Choroid plexus epithelial cell (primary cell): ENCODE measurements around the gene RNU2-63P.
A peak's percentile ranks its signal among the peaks of the same experiment; 100 is the strongest.

Source experiments
- DNase-seq: peaks from one replicate; pipeline ENCODE4 v3.0.0-alpha.2; 2010; ENCODE audit warnings: low read depth
- H3K4me3 ChIP-seq: 2 replicates; pipeline ENCODE4 v1.5.1; 2011; ENCODE audit warnings: low read depth, mild to moderate bottlenecking, control low read depth, low read length, moderate library complexity
- TF ChIP-seq, protein P1 (sequence below): conservative IDR thresholded peaks from 2 replicates; pipeline ENCODE4 v1.5.1; 2011; ENCODE audit warnings: low read depth, mild to moderate bottlenecking, control low read depth, inconsistent platforms, low read length, moderate library complexity

Gene RNU2-63P

DNA sequence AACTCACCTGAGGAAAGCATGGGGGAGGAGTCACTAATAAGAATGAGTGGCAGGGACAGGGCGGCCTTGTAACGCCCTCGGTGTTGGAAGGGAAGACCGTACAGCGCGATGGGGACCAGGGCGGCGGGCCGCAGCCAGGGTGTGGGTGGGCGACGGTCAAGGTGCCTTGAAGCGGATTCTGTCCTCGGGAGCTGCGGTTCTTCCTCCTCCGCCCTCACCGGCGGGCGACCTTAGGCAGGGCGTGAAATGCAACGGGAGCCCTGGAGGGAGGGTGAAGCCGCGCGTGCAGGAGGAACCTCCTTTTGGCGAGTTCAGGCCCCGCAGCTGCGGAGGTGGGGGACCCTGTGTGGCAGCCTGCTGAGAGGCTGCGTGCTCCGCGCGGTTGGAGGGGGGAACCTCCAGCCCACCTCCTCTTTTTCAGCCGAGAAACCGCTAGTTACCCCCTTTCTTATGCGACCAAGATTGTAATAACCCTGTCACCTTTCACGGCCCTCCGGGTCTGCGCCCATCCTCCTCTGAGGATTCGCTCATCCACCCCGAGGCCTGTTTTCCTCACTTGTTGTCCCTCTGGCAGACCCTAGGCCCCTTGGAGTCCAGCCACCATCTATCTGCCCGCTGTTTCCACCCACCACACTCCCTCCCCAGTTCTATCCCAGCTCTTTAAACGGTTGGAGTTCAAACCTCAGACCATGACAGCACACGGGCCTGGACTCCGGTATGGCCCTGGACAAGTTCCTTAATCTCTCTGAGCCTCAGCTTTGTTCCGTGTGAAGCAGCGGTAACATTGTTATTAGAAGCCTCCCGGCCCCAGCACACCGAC lies 823 bp upstream of the RNU2-63P start:
- peak; percentile 6 for DNase-seq
- peak overlapping the region; percentile 75 for H3K4me3 ChIP-seq
- TF ChIP-seq, protein P1, sequence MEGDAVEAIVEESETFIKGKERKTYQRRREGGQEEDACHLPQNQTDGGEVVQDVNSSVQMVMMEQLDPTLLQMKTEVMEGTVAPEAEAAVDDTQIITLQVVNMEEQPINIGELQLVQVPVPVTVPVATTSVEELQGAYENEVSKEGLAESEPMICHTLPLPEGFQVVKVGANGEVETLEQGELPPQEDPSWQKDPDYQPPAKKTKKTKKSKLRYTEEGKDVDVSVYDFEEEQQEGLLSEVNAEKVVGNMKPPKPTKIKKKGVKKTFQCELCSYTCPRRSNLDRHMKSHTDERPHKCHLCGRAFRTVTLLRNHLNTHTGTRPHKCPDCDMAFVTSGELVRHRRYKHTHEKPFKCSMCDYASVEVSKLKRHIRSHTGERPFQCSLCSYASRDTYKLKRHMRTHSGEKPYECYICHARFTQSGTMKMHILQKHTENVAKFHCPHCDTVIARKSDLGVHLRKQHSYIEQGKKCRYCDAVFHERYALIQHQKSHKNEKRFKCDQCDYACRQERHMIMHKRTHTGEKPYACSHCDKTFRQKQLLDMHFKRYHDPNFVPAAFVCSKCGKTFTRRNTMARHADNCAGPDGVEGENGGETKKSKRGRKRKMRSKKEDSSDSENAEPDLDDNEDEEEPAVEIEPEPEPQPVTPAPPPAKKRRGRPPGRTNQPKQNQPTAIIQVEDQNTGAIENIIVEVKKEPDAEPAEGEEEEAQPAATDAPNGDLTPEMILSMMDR, result no peak

- H3K4me3 ChIP-seq, result no peak overlapping the region
- TF ChIP-seq, protein P1, result no peak
- DNase-seq, result no peak
Measured at GRCh38 chr2:88011011-88011410, 5.3 kb downstream of the RNU2-63P start.

- no peak overlapping the region for H3K4me3 ChIP-seq
- TF ChIP-seq, protein P1, result no peak
- DNase-seq, result no peak
Measured at GRCh38 chr2:88010136-88010535, 6.2 kb downstream of the RNU2-63P start.

- no peak overlapping the region for H3K4me3 ChIP-seq
- DNase-seq, result no peak
- TF ChIP-seq, protein P1, result no peak
Measured at GRCh38 chr2:88006912-88007439, 9.4 kb downstream of the RNU2-63P start.

- TF ChIP-seq, protein P1, result no peak
- DNase-seq, result no peak
- H3K4me3 ChIP-seq, result no peak overlapping the region
Measured at GRCh38 chr2:88005776-88006175, 10.6 kb downstream of the RNU2-63P start.

- TF ChIP-seq, protein P1, result no peak
- peak; percentile 33 for DNase-seq
- peak overlapping the region; percentile 44 for H3K4me3 ChIP-seq
Measured at GRCh38 chr2:88003074-88003755, 13.1 kb downstream of the RNU2-63P start.
